ENCODE measurements around the gene PBX2.

Gene PBX2

GRCh38 chr6:32137454-32137853 is 52.5 kb downstream of the PBX2 start:
- no peak for DNase-seq
- Histone ChIP-seq H3K36me3 (ENCODE audit: control insufficient read depth, insufficient read depth, low read length) (no peaks in the 10 kb centered on the region), H3K9me3 (ENCODE audit: control insufficient read depth, low read length) (no peaks in the 10 kb centered on the region), H3K4me3 (ENCODE audit: insufficient read depth, low read depth, low read length, poor library complexity, severe bottlenecking) (no peak overlapping the region), H3K4me1 (ENCODE audit: control insufficient read depth, insufficient read depth, low read length, poor library complexity, severe bottlenecking) (no peaks in the 10 kb centered on the region), H3K27ac (ENCODE audit: insufficient read depth, low read length, poor library complexity, severe bottlenecking) (no peak overlapping the region), H3K27me3 (replicated peaks; ENCODE audit: control insufficient read depth, insufficient read depth, low read length, poor library complexity, severe bottlenecking) (no peaks in the 10 kb centered on the region)

Data from effector memory CD4-positive, alpha-beta T cell (primary cell).